Measurements from ENCODE around the gene NUDT16L1. TPM values are rescaled to one million over a fixed set of nuclear protein-coding genes. Genes with fewer than 3 reads are reported as not detected.
A peak's percentile ranks its signal among the peaks of the same experiment; 100 is the strongest.

NUDT16L1 gene
- total and polyA plus RNA-seq, 9 of the 15 experiments (the other 6 are each of a cell fraction or from before 2014, with no cell fraction given) = 1.4 to 37.6 (median 13.7) TPM

DNA sequence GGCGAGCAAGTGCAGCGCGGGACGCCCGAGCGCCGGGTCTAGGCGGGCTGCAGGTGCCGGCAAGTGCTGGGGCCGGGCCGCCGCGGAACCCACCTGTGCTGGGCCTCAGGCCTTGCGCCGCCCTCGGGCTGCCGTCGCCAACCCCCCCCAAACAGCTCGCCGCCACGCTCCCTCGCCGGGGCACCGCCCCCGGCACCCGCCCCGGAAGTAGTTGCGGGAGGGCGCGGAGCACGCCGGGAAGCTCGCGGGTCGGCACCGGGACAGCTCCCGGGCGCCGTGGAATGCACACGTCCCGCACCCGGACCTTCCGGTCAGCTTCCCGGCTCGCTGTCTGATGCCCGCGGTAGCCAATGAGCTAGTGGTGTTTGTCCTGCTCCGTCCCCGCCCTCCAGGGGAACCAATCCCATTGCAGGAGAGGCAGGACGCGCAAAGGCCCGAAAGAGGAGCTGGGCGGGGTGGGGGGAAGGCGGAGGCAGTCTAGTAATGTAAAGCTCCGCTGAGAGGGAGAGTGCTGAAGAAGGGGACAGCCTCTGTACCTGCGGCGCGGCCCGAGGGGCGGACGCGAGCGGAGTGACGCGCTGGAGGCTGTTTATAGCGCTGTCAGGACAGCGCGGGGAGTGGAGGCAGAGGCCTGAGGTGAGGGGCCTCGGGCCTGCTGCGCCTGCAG is 40.8 kb downstream of the NUDT16L1 start, which contains the start of the genes ANKS3 and DNAAF8 (continued):
- TF ChIP-seq MNT (conservative IDR thresholded peaks at IDR 0.05) (no peak), E2F3 (CRISPR knock-in tag; IDR thresholded peaks at IDR 0.05) (no peak), RBM15 (IDR thresholded peaks at IDR 0.05; ENCODE audit: insufficient read depth, low read length) (no peak), KLF10 (CRISPR knock-in tag; IDR thresholded peaks at IDR 0.05) (no peak), ZBTB12 (CRISPR knock-in tag; IDR thresholded peaks at IDR 0.05) (no peak), TEAD4 (IDR thresholded peaks at IDR 0.05; ENCODE audit: low read length) (peak; percentile 64), TEAD4 (CRISPR knock-in tag; IDR thresholded peaks at IDR 0.05; ENCODE audit: borderline replicate concordance) (no peak), MAFK (IDR thresholded peaks at IDR 0.05; ENCODE audit: low read length) (no peak), HMBOX1 (IDR thresholded peaks at IDR 0.05) (no peak), NR2C1 (IDR thresholded peaks at IDR 0.05) (peak; percentile 98), NR2C1 (tag; IDR thresholded peaks at IDR 0.05) (peak; percentile 98), POLR3A (IDR thresholded peaks at IDR 0.05; ENCODE audit: borderline replicate concordance, extremely low read depth, insufficient read depth, insufficient read length) (no peak), HOXB6 (CRISPR knock-in tag; IDR thresholded peaks at IDR 0.05; ENCODE audit: borderline replicate concordance) (no peak), JUNB (CRISPR knock-in tag; conservative IDR thresholded peaks at IDR 0.05) (no peak), THAP12 (CRISPR knock-in tag; IDR thresholded peaks at IDR 0.05) (peak; percentile 56), LARP7 (IDR thresholded peaks at IDR 0.05) (no peak), PRMT5 (CRISPR knock-in tag; IDR thresholded peaks at IDR 0.05) (no peak), MEF2D (tag; conservative IDR thresholded peaks at IDR 0.05; ENCODE audit: low read depth) (no peak), ZNF23 (CRISPR knock-in tag; IDR thresholded peaks at IDR 0.05) (no peak)
- TF ChIP-seq, protein P1, sequence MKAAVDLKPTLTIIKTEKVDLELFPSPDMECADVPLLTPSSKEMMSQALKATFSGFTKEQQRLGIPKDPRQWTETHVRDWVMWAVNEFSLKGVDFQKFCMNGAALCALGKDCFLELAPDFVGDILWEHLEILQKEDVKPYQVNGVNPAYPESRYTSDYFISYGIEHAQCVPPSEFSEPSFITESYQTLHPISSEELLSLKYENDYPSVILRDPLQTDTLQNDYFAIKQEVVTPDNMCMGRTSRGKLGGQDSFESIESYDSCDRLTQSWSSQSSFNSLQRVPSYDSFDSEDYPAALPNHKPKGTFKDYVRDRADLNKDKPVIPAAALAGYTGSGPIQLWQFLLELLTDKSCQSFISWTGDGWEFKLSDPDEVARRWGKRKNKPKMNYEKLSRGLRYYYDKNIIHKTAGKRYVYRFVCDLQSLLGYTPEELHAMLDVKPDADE (conservative IDR thresholded peaks at IDR 0.05; ENCODE audit: control insufficient read depth, low read depth, low read length) = peak; percentile 73; the same call in 1 of the 2 replicates
